ENCODE data around the gene LYST.

DNA sequence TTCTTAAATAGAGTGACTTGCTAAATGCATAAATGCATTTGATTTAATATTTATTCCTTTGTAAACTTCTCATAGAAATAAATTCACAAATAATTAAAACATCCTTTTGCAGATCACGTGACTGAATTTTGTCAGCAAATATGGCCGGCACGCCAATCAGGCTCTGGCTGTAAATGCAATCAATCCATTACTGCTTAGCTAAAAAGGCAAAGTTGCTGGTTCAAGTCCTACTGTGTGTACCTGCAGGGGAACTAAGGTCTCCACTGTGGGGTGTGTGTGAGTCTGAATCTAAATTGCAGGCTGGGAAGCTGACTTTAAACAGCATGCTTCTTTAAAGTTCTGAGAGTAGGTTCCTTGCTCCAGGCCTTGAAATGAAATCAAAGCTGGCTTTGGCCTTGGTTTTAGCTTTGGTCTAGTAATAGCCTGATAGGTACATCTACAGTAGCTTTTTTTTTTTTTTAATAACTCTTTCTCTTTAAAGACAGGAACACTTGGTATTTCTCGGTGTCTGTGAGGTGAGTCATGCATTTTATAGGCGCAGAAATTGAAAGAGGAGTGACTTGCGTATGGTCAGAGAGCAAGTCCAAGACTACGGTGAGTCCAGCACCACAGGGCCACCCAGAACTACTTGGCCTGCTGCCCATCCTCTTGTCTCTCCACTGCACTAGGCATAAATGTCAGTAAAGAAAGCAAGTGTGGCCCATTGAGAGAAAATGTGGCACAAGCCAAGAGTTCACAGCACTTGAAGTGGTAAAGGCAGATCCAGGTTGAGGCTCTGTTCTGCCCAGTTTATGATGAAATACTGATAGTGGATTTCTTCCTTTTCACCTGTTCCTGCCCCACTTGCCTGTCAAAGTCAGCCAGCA is 36.2 kb upstream of the LYST start:
- TF ChIP-seq FOXA1 (IDR thresholded peaks at IDR 0.05) (no peak), BHLHE40 (IDR thresholded peaks at IDR 0.05; ENCODE audit: borderline replicate concordance) (no peak), ARNT (IDR thresholded peaks at IDR 0.05) (no peak), FOXM1 (IDR thresholded peaks at IDR 0.05; ENCODE audit: borderline replicate concordance) (no peak), FOXK2 (IDR thresholded peaks at IDR 0.05) (no peak), SP1 (IDR thresholded peaks at IDR 0.05) (no peak)
